GM18520 (cell line): ENCODE data around the gene WWC2.
"Not testable (repeated sequence)": the region's sequence is repeated elsewhere in the genome, so short reads cannot be mapped to it uniquely, and the experiment has no call there.

ENCODE experiments used
- ATAC-seq: cut with Tn5 transposase; IDR thresholded peaks from one replicate; pipeline ENCODE4 v1.9.1; 2021; ENCODE audit not compliant: unreplicated experiment

Gene WWC2

GRCh38 chr4:183100298-183100599, 1.2 kb downstream of the WWC2 start:
- no peak for ATAC-seq

- no peak for ATAC-seq
These were observed 1.8 kb downstream of the WWC2 start for GRCh38 chr4:183100827-183101226.

GRCh38 chr4:183101956-183102480, 3.0 kb downstream of the WWC2 start:
- no peak for ATAC-seq

DNA sequence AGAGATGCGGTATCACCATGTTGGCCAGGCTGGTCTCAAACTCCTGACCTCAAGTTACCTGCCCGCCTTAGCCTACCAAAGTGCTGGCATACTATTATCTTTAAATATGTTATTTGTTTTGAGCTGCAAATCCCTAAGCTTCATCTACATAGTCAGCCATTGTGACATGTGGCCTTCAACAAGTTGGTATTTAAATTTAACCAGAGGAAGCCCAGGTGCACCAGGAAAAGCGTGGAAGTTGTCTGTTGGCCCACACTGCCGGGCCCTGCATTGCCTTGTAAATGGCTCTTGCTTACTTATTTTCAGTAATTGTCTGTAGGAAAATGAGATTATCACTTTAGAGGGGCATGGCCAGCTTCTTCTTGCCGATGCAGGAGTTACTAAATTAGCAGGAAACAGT, 6.0 kb downstream of the WWC2 start:
- ATAC-seq, result no peak

- ATAC-seq, result no peak
These were observed 7.8 kb downstream of the WWC2 start for GRCh38 chr4:183106839-183107238.

DNA sequence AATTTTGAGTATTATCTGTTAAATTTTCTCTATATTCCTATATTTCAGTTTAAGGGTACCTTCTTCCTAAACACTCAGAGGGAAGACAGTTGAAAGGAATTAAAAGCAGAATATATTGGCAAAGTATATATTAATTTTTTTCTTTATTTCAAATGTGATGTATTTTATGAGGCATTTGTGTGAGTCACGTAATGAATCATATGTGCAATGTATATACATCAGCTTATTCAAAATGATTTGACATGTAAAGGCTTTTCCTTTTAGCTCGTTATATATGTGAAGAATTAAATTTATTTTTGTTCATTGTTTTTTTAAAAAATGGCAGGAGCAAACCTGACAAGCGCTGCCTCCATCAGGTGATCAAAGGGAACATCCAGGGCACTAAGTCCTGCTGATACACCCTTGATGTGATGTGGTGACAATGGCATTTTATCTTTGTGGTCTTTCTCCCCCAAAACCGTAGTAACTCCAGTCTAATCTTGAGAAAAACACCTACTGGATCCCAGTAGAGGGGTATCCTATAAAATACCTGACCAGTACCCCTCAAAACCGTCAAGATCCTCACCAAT, 8.9 kb downstream of the WWC2 start:
- no peak for ATAC-seq

- ATAC-seq, result no peak
These were observed 11.2 kb downstream of the WWC2 start for GRCh38 chr4:183110244-183110643.

- no peak for ATAC-seq
These were observed 12.4 kb downstream of the WWC2 start for GRCh38 chr4:183111452-183111885.

DNA sequence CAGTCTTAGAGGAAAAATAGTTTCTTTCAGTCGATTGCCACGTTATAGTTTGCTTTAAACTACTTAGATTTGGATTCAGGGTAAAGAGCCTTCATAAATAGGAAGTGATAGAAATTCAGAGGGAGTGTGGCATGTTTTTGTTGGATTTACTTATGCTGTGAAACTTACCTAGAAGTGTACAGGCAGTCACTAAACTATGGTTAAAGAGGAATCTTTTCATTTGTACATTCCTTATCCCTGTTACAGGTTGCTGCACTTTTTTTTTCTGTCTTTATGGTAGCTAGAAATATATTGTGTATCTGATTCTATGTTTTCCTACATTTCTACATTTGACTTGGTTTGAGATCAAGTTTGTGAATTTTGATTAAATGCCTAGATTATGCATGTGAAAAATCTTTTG, 19.1 kb downstream of the WWC2 start:
- no peak for ATAC-seq

- no peak for ATAC-seq
These were observed 19.5 kb downstream of the WWC2 start for GRCh38 chr4:183118585-183118984.

GRCh38 chr4:183121660-183122059, 22.6 kb downstream of the WWC2 start:
- ATAC-seq, result not testable (repeated sequence)

- ATAC-seq, result no peak
These were observed 25.2 kb downstream of the WWC2 start for GRCh38 chr4:183124228-183124627.

- no peak for ATAC-seq
These were observed 25.8 kb downstream of the WWC2 start for GRCh38 chr4:183124865-183125264.

DNA sequence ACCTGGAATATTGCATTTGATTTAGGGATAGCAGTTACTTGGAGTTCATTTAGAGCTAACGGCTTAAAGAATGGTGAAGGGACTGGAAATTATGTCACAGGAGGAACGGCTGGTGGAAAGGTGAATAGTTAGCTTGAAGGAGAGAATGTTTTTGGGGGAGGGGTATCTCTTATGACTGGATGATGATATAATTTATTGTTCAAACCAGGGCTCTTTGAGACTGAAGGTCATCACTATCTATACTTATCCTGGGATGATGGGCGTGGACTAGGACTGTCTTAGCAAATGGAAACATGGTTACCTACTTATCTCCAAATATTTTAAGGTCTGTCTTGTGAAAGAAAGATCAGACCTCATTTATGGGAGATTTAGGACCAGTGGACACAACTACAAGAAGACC, 30.1 kb downstream of the WWC2 start:
- ATAC-seq, result no peak

DNA sequence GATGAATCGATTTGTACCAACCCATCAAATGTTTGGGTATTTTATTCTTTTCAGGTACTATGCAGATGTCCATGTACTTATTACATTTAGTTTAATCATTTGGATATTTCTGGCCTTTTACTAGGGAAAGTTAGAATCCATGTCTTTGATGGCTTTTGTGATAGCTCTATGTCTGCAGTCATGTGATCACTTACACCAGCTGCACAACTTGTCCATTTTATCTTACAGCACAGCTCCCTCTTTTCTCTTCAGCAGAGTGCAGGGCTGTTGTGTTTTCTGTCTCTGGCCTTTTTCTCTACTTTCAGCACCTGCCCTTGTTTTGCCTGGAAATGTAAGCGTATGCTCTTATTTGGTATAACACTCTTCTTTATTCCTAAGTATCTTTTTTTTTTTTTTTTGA, 30.6 kb downstream of the WWC2 start:
- ATAC-seq, result no peak

DNA sequence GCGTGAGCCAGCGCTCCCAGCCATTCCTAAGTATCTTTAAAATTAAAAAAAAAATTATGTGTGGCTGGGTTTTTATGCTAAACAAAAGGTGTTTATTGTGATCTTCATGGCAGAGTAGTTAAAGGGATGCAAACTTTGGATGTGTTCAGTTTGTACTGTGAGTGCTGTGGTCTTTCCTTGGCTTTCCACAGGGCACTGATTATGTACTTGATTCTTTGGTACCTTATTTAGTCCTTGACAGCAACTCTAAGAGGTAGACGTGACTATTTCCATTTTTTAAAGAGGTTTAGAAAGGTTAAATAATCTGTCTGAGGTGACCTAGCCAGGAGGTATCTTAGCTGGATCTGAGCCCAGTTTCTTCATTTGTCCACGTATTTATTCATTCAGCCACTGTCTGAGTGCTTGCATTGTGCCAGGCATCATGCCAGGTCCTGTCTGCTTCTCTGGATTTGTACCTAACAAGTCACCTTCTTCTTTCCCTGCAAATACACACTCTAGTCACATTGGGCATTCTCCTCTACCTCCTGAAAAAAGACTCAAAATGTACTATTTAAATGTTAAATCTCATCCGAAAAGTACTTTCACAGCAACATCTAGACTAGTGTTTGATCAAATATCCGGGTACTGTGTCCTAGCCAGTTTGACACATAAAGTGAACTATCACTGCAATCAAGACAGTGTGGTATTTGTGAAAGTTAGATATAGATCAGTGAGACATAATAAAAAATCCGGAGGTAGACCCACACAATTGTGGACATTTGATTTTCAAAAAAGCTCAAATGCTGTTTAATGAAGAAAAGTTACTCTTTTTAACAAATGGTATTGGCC, 31.5 kb downstream of the WWC2 start:
- no peak for ATAC-seq

DNA sequence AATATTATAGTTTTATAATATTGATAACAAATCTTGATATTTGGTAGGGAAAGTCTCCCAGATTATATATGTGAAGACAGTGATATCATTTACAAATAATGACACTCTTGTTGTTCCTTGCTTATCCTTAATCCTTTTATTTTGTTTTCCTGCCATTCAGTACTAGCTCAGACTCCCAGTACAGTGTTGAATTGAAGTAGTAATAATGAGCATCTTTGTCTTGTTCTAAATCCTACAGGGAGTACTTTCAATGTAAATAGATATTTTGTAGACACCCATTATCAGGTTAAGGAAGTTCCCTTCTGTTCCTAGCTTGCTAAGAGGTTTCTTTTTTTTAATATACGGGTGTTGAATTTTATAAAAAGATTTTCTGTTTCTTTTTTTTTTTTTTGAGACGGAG, 33.0 kb downstream of the WWC2 start:
- no peak for ATAC-seq

DNA sequence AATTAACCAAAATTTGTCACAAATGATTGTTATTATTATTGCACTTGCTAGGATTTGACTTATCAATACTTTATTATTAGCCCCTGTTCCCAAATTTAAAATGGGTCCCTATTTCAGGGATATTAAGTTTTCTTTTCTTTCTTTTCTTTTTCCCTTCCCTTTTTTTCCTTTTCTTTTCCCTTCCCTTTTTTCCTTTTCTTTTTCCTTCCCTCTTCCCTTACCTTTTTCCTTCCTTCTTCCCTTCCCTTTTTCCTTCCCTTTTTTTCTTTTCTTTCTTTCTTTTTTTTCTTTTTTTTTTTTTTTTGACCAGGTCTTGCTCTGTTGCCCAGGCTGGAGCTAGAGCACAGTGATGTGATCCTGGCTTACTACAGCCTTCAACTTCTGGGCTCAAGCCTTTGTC, 33.8 kb downstream of the WWC2 start:
- no peak for ATAC-seq

- no peak for ATAC-seq
These were observed 37.8 kb downstream of the WWC2 start for GRCh38 chr4:183136855-183137254.

- ATAC-seq, result no peak
These were observed 40.1 kb downstream of the WWC2 start for GRCh38 chr4:183139058-183139750.

GRCh38 chr4:183139972-183140570, 41.0 kb downstream of the WWC2 start:
- no peak for ATAC-seq

GRCh38 chr4:183140911-183141320, 41.9 kb downstream of the WWC2 start:
- ATAC-seq, result no peak
